NCI-H187 (cell line): ENCODE results near the gene CLEC18B.
"Not testable (repeated sequence)": the region's sequence is repeated elsewhere in the genome, so short reads cannot be mapped to it uniquely, and the experiment has no call there.

Experiments
- DNase-seq, 2 experiments: peaks; one replicate each; lab custom pipeline; 2025; lab: John Stamatoyannopoulos, UW

The CLEC18B gene

DNA sequence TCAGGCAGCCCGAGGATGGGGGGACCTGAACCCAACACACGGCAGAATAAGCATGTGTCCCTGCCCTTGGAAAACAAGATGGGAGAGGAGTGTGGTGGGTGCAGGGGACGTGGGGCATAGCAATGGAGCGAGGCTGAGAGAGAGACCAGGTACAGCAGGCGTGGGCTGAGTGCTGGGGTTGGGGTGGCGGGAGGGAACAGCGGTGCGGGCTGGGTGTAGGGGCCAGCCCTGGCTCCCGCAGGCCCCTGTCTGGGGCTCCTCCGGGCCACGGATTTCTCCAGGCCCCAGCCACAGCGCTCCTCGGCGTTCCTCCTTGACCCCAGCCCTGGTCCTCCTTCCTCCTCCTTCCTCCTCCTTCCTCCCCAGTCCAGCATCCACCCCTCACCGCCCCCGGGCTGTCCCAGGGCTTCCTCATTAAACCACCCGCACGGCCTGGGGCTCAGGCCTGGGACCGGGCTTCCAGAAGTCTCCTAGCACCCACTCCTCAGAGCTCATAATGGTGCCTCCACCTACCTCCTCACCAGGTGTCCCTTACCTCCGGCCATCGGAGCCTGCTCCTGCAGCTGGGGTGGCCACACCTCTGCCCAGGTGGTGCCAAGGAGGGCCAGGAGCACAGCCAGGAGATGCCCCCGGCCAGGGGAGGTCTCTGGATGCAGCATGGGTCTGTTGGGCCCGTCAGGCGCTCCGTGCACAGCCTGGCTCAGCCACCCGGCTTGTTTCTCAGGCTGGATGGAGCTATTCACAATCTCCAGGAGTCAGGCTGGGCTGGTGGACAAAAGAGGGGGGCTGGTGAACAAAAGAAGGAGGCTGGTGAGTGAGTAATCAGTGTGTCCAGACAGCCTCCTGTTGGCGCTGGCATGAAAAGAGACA, at the start of gene CLEC18B:
CLEC18B (minus strand) TSS at position 867 of the 870 bp plus-strand sequence; CDS start at position 659, 208 bp downstream.
- not testable (repeated sequence) for DNase-seq

DNA sequence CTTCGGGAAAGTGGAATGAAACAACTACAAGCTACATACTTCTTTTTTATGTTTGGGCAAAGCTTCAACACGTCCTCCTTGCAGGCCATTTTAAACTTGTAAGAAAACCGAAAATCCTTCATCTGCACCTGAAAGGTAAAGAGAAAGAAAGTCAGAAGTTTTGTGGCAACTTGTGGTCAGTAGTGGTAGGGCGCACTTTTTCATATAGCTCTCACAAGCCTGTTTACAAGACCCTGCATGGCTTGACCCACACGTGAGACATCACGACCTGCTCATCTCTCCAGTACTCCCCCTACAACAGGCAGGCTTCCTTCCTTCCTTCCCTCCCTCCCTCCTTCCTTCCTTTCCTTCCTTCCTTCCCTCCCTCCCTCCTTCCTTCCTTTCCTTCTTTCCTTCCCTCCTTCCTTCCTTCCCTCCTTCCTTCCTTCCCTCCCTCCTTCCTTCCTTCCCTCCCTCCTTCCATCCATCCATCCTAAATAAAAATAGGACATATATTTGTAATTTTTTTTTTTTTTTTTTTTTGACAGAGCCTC, 48.7 kb upstream of the CLEC18B start:
- DNase-seq, result no peak

DNA sequence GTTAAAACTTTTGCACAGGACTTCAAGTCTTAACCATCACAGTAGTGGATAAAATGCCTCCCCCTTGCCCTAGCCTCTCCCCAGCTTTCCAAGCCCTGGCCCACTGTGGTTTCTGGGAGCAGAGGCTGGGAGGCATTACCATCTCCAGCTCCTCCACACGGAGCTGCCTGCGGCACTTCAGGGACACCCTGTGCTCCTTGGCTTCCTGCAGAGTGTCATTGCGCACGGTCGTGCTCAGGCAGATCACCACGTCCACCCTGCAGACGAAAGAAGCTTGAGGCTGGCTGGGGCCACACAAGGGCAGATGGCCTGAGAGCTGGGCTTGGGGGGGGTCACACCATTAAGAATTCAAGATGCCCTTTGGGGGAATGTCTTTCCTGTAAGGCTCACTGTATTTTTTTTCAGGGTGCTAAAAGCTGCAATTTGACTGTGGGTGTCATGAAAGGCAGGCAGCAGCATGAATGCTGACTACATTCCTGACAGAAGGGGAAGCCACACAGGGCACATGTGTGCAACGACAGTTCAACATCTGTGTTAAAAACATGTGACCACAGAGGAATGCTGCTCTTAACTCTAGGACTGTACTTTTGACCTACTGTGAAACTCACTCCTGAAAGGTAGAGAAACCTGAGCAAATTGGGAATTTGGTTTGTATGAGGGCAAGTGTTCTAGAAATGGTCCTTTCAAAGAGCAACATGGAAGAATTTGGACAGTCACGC, 47.7 kb upstream of the CLEC18B start:
- DNase-seq, result no peak

DNA sequence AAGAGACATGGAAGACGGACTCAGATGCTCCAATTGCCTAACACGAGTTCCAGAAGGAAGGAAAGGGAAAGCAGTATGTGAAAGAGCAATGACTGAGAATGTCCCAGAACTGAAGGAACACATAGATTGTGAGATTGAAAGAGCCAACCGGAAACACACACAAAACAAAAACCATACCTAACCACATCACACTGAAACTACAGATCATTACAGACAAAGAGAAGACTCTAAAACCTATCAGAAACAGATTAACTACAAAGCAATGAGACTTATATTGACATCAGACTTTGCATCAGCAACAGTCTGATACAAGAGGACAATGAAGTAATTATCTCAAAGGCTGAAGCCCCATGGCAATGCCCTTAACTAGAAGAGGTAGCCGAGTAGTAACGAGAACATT, 45.6 kb upstream of the CLEC18B start:
- DNase-seq, result no peak

DNA sequence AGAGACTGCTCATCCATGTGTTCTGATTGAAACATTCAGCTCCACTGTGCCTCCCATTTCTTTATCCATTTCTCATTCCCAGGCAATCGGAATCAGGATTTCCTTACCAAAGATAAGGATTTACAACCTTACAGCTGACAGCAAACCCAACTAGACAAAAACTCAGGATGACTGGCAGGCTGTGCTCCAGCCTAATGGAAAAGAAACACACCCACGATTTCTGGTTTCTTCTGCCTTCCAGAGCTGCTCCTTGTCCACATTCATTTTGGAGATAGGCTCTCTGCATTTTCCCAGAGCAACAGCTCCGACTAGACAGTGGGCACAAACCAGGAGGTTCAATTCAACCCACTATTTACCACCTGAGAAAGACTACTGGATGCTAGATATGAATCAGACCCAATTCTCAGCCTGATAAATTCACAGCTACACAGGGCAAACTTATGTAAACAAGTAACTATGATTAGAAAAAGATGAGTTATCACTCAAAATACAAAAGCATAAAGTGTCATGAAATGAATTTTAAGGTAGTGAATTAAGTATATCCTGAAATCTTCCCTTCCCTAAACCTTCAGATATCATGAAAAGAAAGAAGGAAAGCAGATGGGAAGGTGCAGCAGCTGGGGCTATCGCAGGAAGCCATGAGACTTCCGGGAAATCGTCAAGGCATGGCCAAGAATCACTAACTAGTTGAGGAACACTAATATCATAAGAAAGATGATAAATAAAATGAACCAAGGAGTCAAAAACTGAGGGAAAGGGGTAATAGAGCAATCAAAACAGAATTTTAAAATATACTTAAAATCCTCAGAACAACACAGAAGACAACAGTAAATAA, 44.8 kb upstream of the CLEC18B start:
- no peak for DNase-seq

DNA sequence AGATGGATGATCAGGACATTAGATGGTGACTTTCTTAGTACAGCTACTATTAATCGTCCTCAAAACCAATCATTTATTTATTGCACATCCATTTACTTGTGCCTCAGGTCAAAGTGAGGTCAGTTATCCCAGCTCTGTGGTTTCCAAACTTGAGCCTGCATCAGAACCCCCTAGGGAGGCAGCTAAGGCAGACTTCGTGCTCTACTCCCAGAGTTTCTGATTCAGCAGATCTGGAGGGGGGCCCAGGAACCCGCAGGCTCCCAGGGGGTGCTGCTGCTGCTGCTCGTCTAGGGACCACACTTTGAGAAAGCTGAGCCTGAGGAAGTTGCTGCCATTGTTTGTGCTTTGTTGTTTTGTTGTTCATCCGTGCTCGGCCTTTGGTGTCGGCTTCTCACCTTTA, 44.0 kb upstream of the CLEC18B start:
- no peak for DNase-seq

DNA sequence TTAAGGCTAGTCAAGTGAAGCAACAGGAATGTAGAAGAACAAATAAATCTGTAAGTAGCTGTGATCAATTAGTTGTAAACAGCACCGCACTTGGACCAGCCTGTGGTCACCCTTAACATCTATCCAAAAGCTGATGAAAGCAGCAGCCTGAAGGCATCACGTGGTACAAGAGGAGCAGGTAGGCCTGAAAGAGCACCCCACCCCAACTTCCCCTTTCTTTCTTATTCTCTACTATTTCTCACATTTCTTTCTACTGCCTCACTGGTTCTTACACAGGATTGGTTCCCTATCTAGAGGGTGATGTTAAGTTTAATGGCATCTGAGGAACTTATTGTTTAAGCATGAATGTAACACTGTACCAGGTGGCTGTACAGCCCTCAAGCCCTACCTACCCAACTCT, 42.6 kb upstream of the CLEC18B start:
- no peak for DNase-seq

DNA sequence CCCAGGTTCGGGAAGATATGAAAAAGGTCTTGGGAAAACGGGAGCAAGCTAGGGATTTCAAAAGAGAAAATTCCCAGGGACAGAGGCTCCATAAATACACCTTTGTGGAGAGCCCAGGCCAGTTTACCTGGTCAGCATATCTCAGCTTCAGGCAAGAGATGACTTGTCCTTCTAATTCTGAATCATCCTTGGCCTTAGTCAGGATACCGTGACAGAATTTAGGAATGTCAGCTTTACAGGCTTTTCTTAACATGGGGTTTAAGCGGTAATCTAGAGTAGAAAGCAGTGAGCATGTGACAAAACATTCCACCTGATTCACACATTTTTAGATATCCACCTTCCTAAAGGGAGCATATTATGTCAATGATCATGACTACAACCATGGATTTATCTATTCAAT, 41.1 kb upstream of the CLEC18B start:
- no peak for DNase-seq

DNA sequence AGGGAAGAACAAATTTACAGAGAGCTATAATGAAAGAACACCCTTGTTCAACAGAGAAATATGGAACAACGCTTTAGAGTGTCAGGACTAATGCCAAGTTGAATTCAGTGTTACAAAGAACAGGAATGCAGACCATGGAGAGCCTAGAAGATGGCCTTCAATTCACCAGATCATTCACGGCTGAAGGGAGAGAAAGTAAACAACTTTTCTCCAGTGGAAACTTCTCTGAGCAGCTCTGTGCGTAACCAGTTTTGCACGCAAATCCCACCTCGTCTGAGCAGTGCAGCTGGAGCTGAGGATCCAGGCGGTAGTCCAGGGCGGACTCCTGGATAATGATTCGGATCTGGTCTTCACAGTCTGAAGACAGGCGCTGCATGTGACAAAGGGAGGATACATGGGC, 40.5 kb upstream of the CLEC18B start:
- no peak for DNase-seq

DNA sequence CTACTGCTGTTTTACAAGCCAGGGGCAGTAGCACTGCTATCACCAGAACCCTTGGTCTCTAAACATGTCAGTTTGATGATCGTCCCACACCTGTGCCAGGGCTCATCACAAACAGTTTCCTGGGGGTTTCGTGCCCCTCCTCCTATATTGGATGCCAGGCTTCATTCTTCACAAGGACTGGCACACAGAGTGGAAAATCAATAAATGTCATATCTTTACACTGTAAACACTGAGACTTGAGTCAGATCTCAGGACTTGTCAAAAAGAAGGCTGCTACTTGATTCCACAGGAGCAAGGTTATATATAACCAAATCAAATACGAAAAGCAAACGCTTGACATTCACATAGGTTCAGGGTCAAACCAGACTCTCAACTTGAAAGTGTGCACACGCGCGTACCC, 39.3 kb upstream of the CLEC18B start:
- no peak for DNase-seq

DNA sequence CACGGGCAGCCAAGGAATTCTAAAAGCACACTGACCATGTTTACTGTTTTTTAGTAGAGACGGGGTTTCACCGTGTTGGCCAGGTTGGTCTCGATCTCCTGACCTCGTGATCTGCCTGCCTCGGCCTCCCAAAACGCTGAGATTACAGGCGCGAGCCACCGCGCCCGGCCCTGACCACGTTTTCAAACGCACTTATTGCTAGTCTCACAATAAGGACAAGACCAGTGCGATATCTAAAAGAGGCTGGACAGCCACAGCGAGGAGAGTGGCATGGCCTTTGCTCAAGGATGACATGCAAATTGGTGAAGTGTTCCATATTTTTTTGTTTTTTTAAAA, 35.0 kb upstream of the CLEC18B start:
- no peak for DNase-seq

DNA sequence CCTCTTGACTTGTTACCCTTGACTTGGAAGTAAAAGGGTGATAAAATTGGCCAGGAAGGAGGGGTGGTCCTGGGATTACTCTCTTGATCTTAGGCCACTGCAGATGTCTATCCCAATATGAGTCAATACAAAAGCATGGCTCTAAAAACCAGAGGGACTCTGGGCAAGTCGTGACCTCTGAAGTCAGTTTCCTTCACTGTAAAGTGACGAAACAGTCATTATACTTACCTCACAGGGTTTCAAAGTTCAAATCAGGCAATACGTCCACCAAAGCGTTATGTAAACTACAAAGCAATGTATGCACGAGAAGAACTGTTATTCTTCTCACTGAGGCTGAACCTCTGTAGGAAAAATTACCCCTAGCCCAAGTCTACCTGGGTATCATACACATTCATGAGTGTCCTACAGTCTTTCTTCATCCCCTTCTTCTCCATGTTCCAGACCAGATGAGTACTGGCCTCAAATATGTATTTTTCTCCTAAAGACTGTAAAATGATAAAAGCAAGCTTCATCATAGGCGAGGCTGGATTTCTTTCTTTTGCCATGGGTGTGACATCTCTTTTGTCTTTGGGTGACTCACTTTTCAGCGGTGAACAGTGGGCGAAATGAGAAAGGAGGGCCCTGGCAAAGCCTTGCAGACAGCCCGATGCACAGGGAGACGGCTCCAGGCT, 34.5 kb upstream of the CLEC18B start:
- no peak for DNase-seq

DNA sequence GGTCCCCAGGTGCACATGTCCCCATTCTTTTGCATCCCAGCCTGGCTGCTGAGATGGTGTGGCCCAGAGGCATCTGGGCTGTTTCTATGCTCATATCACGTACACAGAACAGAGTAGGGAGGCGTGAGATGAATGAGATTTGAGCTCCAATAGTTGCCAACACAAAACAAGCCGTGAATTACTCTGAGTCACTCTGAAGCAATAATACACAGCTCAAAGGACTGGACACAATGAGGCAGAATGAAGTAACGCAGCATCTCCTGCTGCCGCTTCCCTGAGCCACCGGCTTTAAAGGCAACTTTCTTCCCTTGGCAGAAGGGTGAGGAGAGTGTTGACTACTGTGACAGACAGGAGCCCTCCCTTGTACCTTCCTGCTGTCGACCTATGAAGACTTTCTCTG, 33.9 kb upstream of the CLEC18B start:
- DNase-seq, result no peak

DNA sequence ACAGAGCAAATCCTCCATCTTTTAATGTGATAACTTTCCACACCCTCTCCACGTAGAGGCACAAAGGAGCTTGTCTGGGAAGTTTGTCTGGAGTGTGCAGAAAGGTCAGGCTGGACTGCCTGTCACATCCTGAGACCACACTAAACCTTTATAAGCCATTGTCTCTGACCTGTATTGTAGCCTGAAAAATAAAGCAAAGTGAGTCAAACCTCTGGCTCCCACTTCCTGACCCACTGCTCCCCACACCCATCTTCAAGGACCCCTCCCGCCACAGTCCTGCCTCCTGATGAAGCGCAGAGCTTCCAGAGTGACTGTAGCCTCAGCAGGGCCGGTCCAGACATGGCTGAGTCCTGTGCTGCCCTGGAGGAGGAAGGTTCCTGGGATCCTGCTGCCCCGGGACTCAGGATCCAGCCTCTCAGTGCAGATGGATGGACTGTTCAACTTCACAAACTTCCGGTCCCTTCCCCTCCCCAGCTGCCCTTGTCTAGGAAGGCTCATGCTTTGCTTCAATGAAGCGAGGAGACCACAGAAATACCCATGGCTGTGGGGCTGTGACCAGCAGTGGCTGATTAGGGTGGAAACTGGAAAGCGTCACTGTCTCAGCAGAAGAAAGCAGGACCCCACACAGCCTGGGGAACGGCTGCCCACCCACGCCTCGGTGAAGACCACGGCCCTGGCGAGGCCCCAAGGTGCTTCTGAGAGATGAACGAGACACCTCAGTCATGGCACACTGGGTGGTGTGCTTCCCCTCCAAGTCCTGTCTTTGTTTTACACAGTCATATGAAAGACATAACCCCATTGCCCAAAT, 30.9 kb upstream of the CLEC18B start:
- DNase-seq, result no peak

DNA sequence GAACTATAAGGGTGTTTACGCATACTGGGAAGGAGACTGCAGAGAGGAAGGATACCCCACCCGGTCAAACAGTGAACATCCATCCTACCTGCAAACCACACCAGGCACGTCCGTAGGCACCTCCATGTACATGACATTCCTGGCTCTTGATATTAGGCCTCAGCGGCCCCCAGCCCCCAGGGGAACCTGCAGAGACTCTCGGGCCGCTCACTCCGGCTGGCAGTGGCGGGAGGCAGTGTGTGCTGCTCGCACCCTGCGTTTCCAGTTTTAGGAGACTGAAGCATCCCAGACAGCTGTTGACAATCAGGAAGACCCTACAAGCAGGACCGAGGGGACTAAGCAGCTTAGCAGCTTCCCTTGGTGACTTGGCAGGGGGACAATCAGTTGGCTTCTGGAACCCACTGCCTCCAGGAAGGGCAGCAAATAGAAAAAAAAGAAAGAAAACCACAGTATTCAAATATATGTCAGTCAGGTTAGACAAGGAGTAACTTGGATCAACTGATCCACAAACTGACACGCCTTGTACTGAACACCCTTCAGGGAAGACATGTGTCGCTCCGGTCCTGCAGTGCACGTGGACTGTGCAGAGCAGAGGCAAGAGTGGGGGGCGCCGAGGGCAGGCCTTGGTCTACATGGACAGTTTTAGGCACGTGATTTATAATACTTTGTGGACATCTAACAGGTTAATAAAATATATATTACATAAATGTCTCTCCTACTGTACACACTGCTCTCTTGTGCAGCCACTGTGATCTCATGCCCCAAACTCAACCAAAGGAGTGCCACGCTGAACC, 29.9 kb upstream of the CLEC18B start:
- DNase-seq, result no peak

DNA sequence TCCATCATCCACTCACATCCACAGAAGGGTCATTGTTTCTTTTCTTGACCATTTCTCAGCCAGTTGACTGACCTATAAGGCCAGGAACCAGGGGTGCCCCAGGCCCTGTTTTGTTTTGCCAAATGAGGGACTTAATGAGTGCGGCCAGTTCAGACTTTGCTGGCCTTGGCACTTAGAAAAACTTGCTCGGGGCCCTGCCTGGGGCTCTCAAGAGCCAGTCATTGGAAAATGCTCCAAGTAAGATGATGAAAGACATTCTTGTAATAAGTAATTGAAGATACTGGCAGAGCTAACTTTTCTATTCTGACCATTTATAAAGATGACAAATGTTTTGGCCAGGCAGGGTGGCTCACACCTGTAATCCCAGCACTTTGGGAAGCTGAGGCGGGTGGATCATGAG, 29.0 kb upstream of the CLEC18B start:
- DNase-seq, result no peak

DNA sequence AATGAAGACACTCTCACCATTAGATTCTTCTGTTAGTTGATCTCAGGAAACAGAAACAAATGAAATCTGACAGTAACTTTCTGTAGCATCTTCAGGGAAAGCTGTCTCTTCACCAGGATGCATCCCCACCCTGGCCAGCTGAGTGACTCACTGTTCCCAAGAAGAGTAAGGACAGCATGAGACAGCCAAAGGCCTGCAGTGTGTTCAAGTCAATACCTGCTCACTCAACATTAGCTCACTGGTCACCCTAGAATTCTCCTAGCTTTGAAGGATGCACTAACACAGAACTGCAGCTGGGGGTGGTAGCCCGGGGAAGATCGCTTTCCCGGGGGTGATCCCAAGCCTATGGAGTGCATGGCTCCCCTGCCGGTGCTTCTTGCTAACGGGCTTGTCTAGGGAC, 28.2 kb upstream of the CLEC18B start:
- no peak for DNase-seq

DNA sequence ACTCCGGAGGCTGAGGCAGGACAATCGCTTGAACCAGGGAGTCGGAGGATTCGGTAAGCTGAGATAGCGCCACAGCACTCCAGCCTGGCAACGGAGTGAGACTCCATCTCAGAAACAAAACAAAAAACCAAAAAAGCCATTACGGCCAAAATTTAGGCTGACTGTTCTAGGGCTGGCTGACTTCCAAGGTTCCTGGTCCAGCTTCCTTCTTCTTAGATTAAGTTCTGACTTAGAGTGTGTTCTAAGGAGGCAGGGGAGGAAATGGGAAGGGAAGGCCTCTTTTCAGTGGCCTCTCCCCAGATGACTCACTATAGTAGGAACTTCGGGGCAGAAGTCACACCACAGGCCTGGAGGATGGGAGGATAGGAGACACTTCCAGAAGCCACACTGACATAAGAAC, 27.7 kb upstream of the CLEC18B start:
- DNase-seq, result no peak

DNA sequence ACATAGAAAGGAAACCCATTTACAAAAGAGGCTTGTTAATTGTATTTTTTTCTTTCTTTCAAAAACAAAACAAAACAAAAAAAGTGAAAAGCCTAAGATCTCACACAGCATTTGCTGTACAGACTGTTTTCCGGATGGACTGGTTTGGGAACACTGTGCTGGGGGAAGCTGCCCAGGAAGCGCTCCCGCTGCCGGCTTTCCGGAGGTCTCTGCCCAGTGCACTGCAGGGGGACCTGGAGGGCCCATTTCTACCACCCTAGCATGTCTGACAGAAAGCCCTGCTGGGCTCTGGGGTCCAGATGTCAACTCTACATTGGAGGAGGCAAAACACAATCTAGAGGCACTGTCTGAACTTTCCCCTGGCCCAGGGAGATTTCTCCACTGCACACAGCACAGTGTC, 26.3 kb upstream of the CLEC18B start:
- no peak for DNase-seq

DNA sequence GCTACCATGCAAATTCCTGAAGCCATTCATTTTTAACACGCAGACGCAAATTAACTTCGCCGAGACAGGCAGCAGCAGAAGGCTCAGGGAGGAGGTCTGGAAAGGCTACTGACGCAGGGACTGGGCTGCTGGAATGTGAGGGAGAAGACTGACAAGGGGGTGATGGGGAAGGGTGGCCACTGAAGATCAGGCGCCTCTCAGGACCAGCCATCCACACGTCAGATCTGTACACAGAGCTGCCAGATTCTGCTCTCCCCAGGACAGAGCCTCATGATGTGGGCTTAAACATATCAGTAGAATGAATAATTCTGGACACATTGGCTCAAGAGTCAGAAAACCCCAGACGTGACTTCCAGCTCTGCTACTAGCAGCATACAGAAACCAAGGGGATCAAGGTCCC, 25.6 kb upstream of the CLEC18B start:
- no peak for DNase-seq
